CD14-positive monocyte (primary cell): ENCODE measurements around the gene ARHGAP30. TPM values are rescaled to one million over a fixed set of nuclear protein-coding genes. Genes with fewer than 3 reads are reported as not detected.

Experiments
- DNase-seq, 3 donors: peaks; one replicate each; pipeline ENCODE4 v3.0.0-alpha.2; 2011 to 2022
- H2AFZ ChIP-seq: 2 replicates; pipeline ENCODE4 v1.6.0; 2012; ENCODE audit warnings: mild to moderate bottlenecking, low read depth, low read length, inconsistent platforms; ENCODE audit not compliant: insufficient read depth, poor library complexity, severe bottlenecking
- H3K27ac ChIP-seq, 2 donors: 1 replicate in 1 of 2; 2 replicates in 1 of 2; pipeline ENCODE4 v1.5.1; 2012 to 2013; ENCODE audit warnings: low read length in 2 of 2, control low read depth in 1 of 2, inconsistent platforms in 1 of 2, low read depth in 1 of 2, mild to moderate bottlenecking in 1 of 2
- H3K27me3 ChIP-seq, 2 donors: one replicate each; pipeline versions ENCODE4 v1.6.0 to v1.6.1; 2011 to 2013; ENCODE audit warnings: low read length in 2 of 2; ENCODE audit not compliant: control insufficient read depth in 2 of 2, insufficient read depth in 2 of 2
- H3K36me3 ChIP-seq, 2 donors: replicated peaks in 1 of 2; 1 replicate in 1 of 2; 2 replicates in 1 of 2; pipeline versions ENCODE4 v1.5.1 to v1.6.1; 2012 to 2013; ENCODE audit warnings: low read length in 2 of 2, control low read depth in 1 of 2, inconsistent platforms in 1 of 2, mild to moderate bottlenecking in 1 of 2; ENCODE audit not compliant: insufficient read depth in 2 of 2, control insufficient read depth in 1 of 2
- H3K4me1 ChIP-seq, 2 donors: 1 replicate in 1 of 2; 2 replicates in 1 of 2; pipeline versions ENCODE4 v1.5.1 to v1.6.1; 2012 to 2013; ENCODE audit warnings: low read length in 2 of 2, control low read depth in 1 of 2, inconsistent platforms in 1 of 2, mild to moderate bottlenecking in 1 of 2, moderate library complexity in 1 of 2; ENCODE audit not compliant: insufficient read depth in 2 of 2, control insufficient read depth in 1 of 2
- H3K4me2 ChIP-seq: replicated peaks from 2 replicates; pipeline ENCODE3; 2012; ENCODE audit warnings: low read length, moderate library complexity, mild to moderate bottlenecking; ENCODE audit not compliant: poor library complexity, severe bottlenecking; ENCODE audit errors: extremely low read depth
- H3K4me3 ChIP-seq, 3 experiments: fragments of 200-600 bp in 1 of 3; sonication (generic) in 1 of 3; replicated peaks in 1 of 3; 1 replicate in 2 of 3; 2 replicates in 1 of 3; pipeline ENCODE4 v1.5.1; 2011 to 2013; ENCODE audit warnings: low read length in 3 of 3, mild to moderate bottlenecking in 3 of 3, control low read depth in 2 of 3, low read depth in 2 of 3, inconsistent platforms in 1 of 3, moderate library complexity in 1 of 3
- H3K79me2 ChIP-seq: 2 replicates; pipeline ENCODE4 v1.6.0; 2012; ENCODE audit warnings: mild to moderate bottlenecking, control low read depth, inconsistent platforms, low read length, moderate library complexity; ENCODE audit not compliant: insufficient read depth
- H3K9ac ChIP-seq: 2 replicates; pipeline ENCODE4 v1.6.0; 2017; ENCODE audit warnings: low read length, mild to moderate bottlenecking; ENCODE audit not compliant: insufficient read depth, poor library complexity, severe bottlenecking
- H3K9me3 ChIP-seq, 2 donors: replicated peaks in 1 of 2; 1 replicate in 1 of 2; 2 replicates in 1 of 2; pipeline versions ENCODE4 v1.5.1 to v1.6.1; 2012 to 2013; ENCODE audit warnings: low read length in 2 of 2, control low read depth in 1 of 2; ENCODE audit not compliant: control insufficient read depth in 1 of 2, insufficient read depth in 1 of 2
- H4K20me1 ChIP-seq: 2 replicates; pipeline ENCODE4 v1.6.0; 2012; ENCODE audit warnings: mild to moderate bottlenecking, low read length, control low read depth, moderate library complexity; ENCODE audit not compliant: insufficient read depth
- H3K27ac Mint-ChIP-seq, 7 donors: one replicate each; pipeline ENCODE4 v1.8.0; 2020; ENCODE audit warnings: mild to moderate bottlenecking in 7 of 7, mixed read lengths in 7 of 7, moderate library complexity in 6 of 7, inconsistent platforms in 2 of 7
- H3K27me3 Mint-ChIP-seq, 3 donors: one replicate each; pipeline ENCODE4 v1.8.0; 2021 to 2022; ENCODE audit warnings: low read depth in 3 of 3, mild to moderate bottlenecking in 3 of 3, mixed read lengths in 3 of 3, moderate library complexity in 3 of 3, inconsistent platforms in 1 of 3
- H3K36me3 Mint-ChIP-seq, 2 donors: one replicate each; pipeline ENCODE4 v1.8.0; 2020; ENCODE audit warnings: mixed read lengths in 2 of 2, inconsistent platforms in 1 of 2, mild to moderate bottlenecking in 1 of 2
- H3K4me1 Mint-ChIP-seq: one replicate; pipeline ENCODE4 v1.8.0; 2020; ENCODE audit warnings: mild to moderate bottlenecking, mixed read lengths
- H3K4me3 Mint-ChIP-seq, 2 donors: one replicate each; pipeline ENCODE4 v1.8.0; 2020; ENCODE audit warnings: mild to moderate bottlenecking in 2 of 2, mixed read lengths in 2 of 2, moderate library complexity in 1 of 2
- H3K9me3 Mint-ChIP-seq, 7 donors: one replicate each; pipeline ENCODE4 v1.8.0; 2020 to 2022; ENCODE audit warnings: mixed read lengths in 7 of 7, mild to moderate bottlenecking in 6 of 7, moderate library complexity in 6 of 7, inconsistent platforms in 2 of 7
- CTCF ChIP-seq: fragments of 200-600 bp; IDR thresholded peaks from one replicate; pipeline ENCODE4 v1.8.0; 2022; ENCODE audit warnings: antibody characterized with exemption, mild to moderate bottlenecking
- WGBS: methylation state at CpG from one replicate; pipeline ENCODE4 v1.1.5; 2013; ENCODE audit warnings: missing lambda C conversion rate; ENCODE audit not compliant: insufficient coverage; 5-methylcytosine and 5-hydroxymethylcytosine counted together
- intact Hi-C, 2 donors: fragments of 100-400 bp; cut with micrococcal nuclease; formaldehyde crosslinking; loops; one replicate each; pipeline versions ENCODE4 v1.15.0 to v1.15.1; 2023
- polyA plus RNA-seq, 3 donors: library from polyadenylated mRNA; depleted of rRNA in 1 of 3; unstranded in 2 of 3; stranded (reverse) in 1 of 3; fragments of 300-500 nt in 2 of 3; fragments of >200 nt in 1 of 3; fragmentation: Illumina TruSeq in 2 of 3; gene quantifications; 1 replicate in 2 of 3; 2 replicates in 1 of 3; pipeline ENCODE4 v1.2.3, GENCODE V29; 2012 to 2021

ARHGAP30 gene
- polyA plus RNA-seq, 3 donors: 101 to 140 (median 129) TPM

- no peaks in the 10 kb centered on the region for H3K27me3 Mint-ChIP-seq
- Histone ChIP-seq H2AFZ (peak overlapping the region; percentile 60), H3K4me2 (peak overlapping the region; percentile 76), H4K20me1 (no peaks in the 10 kb centered on the region), H3K4me1 (peaks cover 42 to 56% of the 10 kb centered on the region in 2 donors), H3K9me3 (no peaks in the 10 kb centered on the region), H3K27me3 (no peaks in the 10 kb centered on the region), H3K4me3 (peak overlapping the region; percentile 28 to 71 (median 30)), H3K79me2 (peaks cover 70% of the 10 kb centered on the region), H3K27ac (peak overlapping the region; percentile 92 to 94), H3K9ac (peak overlapping the region; percentile 68), H3K36me3 (no peaks in the 10 kb centered on the region)
- peaks cover 49% of the 10 kb centered on the region for H3K4me1 Mint-ChIP-seq
- H3K4me3 Mint-ChIP-seq: peak overlapping the region; percentile 82 to 91
- peaks cover 3 to 23% of the 10 kb centered on the region in 2 donors for H3K36me3 Mint-ChIP-seq
- no peak for TF ChIP-seq CTCF
- intact Hi-C loops: no loop called here
- peak overlapping the region; percentile 96 to 99 (median 98) for H3K27ac Mint-ChIP-seq
- H3K9me3 Mint-ChIP-seq: no peaks in the 10 kb centered on the region
- peak; percentile 64 to 89 (median 83) for DNase-seq
Observed at GRCh38 chr1:161013131-161013487, 56.6 kb downstream of the ARHGAP30 start.

GRCh38 chr1:161012420-161012819 is 57.3 kb downstream of the ARHGAP30 start:
- no peak for DNase-seq
- Histone ChIP-seq H3K4me3 (peak overlapping the region in 1 of 3 experiments; percentile 71), H3K4me1 (peaks cover 35 to 49% of the 10 kb centered on the region in 2 donors), H2AFZ (peak overlapping the region; percentile 48), H3K36me3 (peaks cover 0 to 5% of the 10 kb centered on the region in 2 donors), H3K79me2 (peaks cover 70% of the 10 kb centered on the region), H3K27me3 (no peaks in the 10 kb centered on the region), H3K4me2 (peak overlapping the region; percentile 76), H3K9me3 (no peaks in the 10 kb centered on the region), H4K20me1 (no peaks in the 10 kb centered on the region), H3K9ac (no peak overlapping the region), H3K27ac (peak overlapping the region; percentile 92 to 94)
- Mint-ChIP-seq H3K36me3 (peaks cover under 1 to 25% of the 10 kb centered on the region in 2 donors), H3K4me3 (no peak overlapping the region), H3K27me3 (no peaks in the 10 kb centered on the region), H3K4me1 (peaks cover 42% of the 10 kb centered on the region), H3K9me3 (no peaks in the 10 kb centered on the region), H3K27ac (peak overlapping the region; percentile 96 to 99 (median 98))
- intact Hi-C loops: no loop called here
- no peak for TF ChIP-seq CTCF
- WGBS: no CpG with 5 or more reads among the region's 3 CpGs
